Transverse colon (tissue), 4 donors: ENCODE measurements around the gene TTPAL. TPM values are rescaled to one million over a fixed set of nuclear protein-coding genes. Genes with fewer than 3 reads are reported as not detected.

Source experiments
- DNase-seq: peaks from one replicate; pipeline ENCODE4 v3.0.0-alpha.2; 2019
- H3K27ac ChIP-seq, 4 donors: fragments of 200-600 bp; sonication (generic); 2 replicates each; pipeline ENCODE4 v1.5.1; 2016 to 2018; ENCODE audit warnings: inconsistent platforms in 4 of 4
- H3K27me3 ChIP-seq: fragments of 200-600 bp; sonication (generic); 2 replicates; pipeline ENCODE4 v1.5.1; 2017; ENCODE audit warnings: inconsistent platforms
- H3K36me3 ChIP-seq, 4 donors: fragments of 200-600 bp; sonication (generic); 2 replicates each; pipeline ENCODE4 v1.5.1; 2017 to 2019; ENCODE audit warnings: inconsistent platforms in 4 of 4
- H3K4me1 ChIP-seq, 4 donors: fragments of 200-600 bp; sonication (generic); 2 replicates each; pipeline ENCODE4 v1.5.1; 2017 to 2020; ENCODE audit warnings: inconsistent platforms in 4 of 4
- H3K4me3 ChIP-seq, 4 donors: fragments of 200-600 bp; sonication (generic); 1 replicate in 1 of 4; 2 replicates in 3 of 4; pipeline versions ENCODE4 v1.5.1 to v1.6.1; 2017 to 2019; ENCODE audit warnings: inconsistent platforms in 4 of 4
- H3K9me3 ChIP-seq, 2 donors: fragments of 200-600 bp; sonication (generic); 2 replicates each; pipeline ENCODE4 v1.5.1; 2017 to 2019; ENCODE audit warnings: inconsistent platforms in 2 of 2
- CTCF ChIP-seq, 5 experiments: fragments of 200-600 bp in 3 of 5; fragments of 450-650 bp in 2 of 5; sonication (generic) in 3 of 5; IDR thresholded peaks; 1 replicate in 2 of 5; 2 replicates in 3 of 5; pipeline ENCODE4 v1.5.1; 2016 to 2017; ENCODE audit warnings: antibody characterized with exemption in 5 of 5, inconsistent platforms in 3 of 5, mild to moderate bottlenecking in 2 of 5, moderate library complexity in 1 of 5
- EP300 ChIP-seq: sonication (generic); formaldehyde crosslinking; IDR thresholded peaks from one replicate; pipeline ENCODE4 v1.6.1; 2017; ENCODE audit warnings: antibody characterized with exemption, low read depth
- POLR2A ChIP-seq: fragments of 450-650 bp; IDR thresholded peaks from one replicate; pipeline ENCODE4 v1.6.1; 2016; ENCODE audit warnings: antibody characterized with exemption, mild to moderate bottlenecking, moderate library complexity
- POLR2AphosphoS5 ChIP-seq, 3 donors: sonication (generic); formaldehyde crosslinking; IDR thresholded peaks; one replicate each; pipeline ENCODE4 v1.6.1; 2016; ENCODE audit warnings: antibody characterized with exemption in 3 of 3
- WGBS, 2 donors: methylation state at CpG; one replicate each; pipeline ENCODE4 v1.1.5; 2018; ENCODE audit warnings: low coverage in 1 of 2; 5-methylcytosine and 5-hydroxymethylcytosine counted together
- in situ Hi-C, 4 donors: fragments of 200-750 bp; cut with MboI; loops; one replicate each; pipeline versions ENCODE4 v1.15.0 to v1.15.1; 2017; ENCODE audit warnings: low sequenced_read_pairs in 3 of 4, low pct_ligation_motif_present in 1 of 4, low pct_unique_long_range_greater_than_20kb in 1 of 4
- intact Hi-C: fragments of 100-400 bp; cut with DNase I; formaldehyde crosslinking; loops from one replicate; pipeline ENCODE4 v1.15.1; 2023; ENCODE audit warnings: low total_unique reads
- total RNA-seq, 4 donors: library from RNA; depleted of rRNA; stranded (reverse); fragments of >200 nt; gene quantifications; one replicate each; pipeline ENCODE4 v1.1.0, GENCODE V29; 2016

TTPAL gene
- total RNA-seq, 4 donors from 2014 or later: 6.8 to 20.9 (median 9.2) TPM

DNA sequence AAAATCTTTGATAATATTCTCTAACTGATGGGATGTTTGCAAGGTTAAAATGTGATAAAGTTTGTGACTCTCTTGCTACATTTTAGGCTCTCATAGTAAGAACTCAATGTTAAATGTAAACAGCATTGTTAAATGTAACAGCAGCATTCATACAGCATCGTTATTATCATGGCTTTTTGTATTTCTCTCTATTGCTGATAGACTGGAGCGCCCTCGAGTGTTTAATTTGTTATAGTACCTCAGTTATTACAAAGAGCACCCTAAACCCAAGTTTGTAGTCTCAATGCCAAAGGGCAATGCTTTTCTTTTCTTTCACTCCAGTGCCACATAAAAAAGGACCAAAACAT lies 14.9 kb upstream of the TTPAL start:
- WGBS, 2 donors: 7 to 8% methylated on average over 3 of the region's 3 CpGs
- peak in 1 of 3 donors; percentile 7 for TF ChIP-seq POLR2AphosphoS5 (IDR thresholded peaks at IDR 0.05)
- peak; percentile 12 to 68 (median 43) for TF ChIP-seq CTCF (IDR thresholded peaks at IDR 0.05)
- TF ChIP-seq POLR2A: no peak
- no peak for TF ChIP-seq EP300
- H3K36me3 ChIP-seq: no peaks in the 10 kb centered on the region
- peaks cover 3 to 37% (median 18%) of the 10 kb centered on the region in 4 donors for H3K4me1 ChIP-seq
- H3K9me3 ChIP-seq: no peaks in the 10 kb centered on the region
- intact Hi-C loops (no loop called here), in situ Hi-C loops (loop anchor here (5.0 to 25.0 kb wide), 3 partner anchors 73 to 248 kb away; partner anchors contain the start of gene OSER1 (in 4 of the 4))
- no peak for DNase-seq
- no peak overlapping the region for H3K4me3 ChIP-seq
- no peaks in the 10 kb centered on the region for H3K27me3 ChIP-seq
- H3K27ac ChIP-seq: peak overlapping the region; percentile 64 to 82 (median 76)

DNA sequence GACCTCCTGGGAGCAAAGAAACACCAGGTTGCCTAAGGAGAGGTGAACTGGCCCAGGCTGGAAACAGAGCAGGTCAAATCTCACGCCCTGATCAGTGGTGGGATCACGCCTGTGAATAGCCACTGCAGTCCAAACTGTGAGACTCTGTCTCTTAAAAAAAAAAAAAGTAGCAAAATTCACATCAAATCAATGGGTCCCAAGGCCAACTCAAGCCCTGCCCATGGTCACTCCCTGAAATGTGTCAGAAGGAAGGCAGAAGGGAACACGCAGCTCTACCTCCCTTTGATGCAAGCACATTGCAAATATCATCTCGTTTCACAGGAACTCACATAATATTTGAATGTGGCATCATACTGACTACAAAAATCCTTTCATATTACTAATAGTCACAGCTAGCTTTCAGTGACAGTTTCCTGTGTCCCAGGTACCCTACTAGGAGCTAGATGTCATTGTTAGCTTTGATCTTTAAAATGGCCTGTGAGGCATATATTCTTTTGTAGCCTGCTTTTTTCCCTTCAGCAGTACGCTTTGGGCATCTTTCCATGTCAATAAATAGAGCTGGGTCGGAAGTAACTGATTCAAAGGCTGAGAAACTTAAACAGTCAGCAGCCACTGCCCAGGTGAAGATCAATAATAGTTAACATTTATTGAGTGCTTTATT lies 14.4 kb upstream of the TTPAL start:
- no peaks in the 10 kb centered on the region for H3K9me3 ChIP-seq
- intact Hi-C loops (no loop called here), in situ Hi-C loops (loop anchor here (5.0 to 25.0 kb wide), 3 partner anchors 74 to 249 kb away; partner anchors contain the start of gene OSER1 (in 4 of the 4))
- no peak for TF ChIP-seq CTCF (IDR thresholded peaks at IDR 0.05)
- no peak for TF ChIP-seq POLR2AphosphoS5 (IDR thresholded peaks at IDR 0.05)
- no peak for TF ChIP-seq EP300
- no peak for TF ChIP-seq POLR2A
- 50 to 60% methylated on average over 2 to 6 of the region's 6 CpGs for WGBS, 2 donors
- peak overlapping the region; percentile 64 to 82 (median 76) for H3K27ac ChIP-seq
- peak; percentile 25 for DNase-seq
- H3K4me1 ChIP-seq: peaks cover 3 to 37% (median 18%) of the 10 kb centered on the region in 4 donors
- H3K4me3 ChIP-seq: no peak overlapping the region
- H3K36me3 ChIP-seq: no peaks in the 10 kb centered on the region
- no peaks in the 10 kb centered on the region for H3K27me3 ChIP-seq

- intact Hi-C loops (no loop called here), in situ Hi-C loops (loop anchor here (5.0 to 25.0 kb wide), 3 partner anchors 74 to 249 kb away; partner anchors contain the start of gene OSER1 (in 4 of the 4))
- H3K4me3 ChIP-seq: no peak overlapping the region
- H3K4me1 ChIP-seq: peaks cover 3 to 36% (median 17%) of the 10 kb centered on the region in 4 donors
- H3K9me3 ChIP-seq: no peaks in the 10 kb centered on the region
- H3K27me3 ChIP-seq: no peaks in the 10 kb centered on the region
- no peak for DNase-seq
- no peaks in the 10 kb centered on the region for H3K36me3 ChIP-seq
- no peak for TF ChIP-seq POLR2A
- no peak for TF ChIP-seq EP300
- no peak for TF ChIP-seq CTCF (IDR thresholded peaks at IDR 0.05)
- TF ChIP-seq POLR2AphosphoS5 (IDR thresholded peaks at IDR 0.05): no peak
- WGBS, 2 donors: 44% methylated on average over 5 of the region's 5 CpGs; no CpG with 5 or more reads in 1 of the 2 donors
- peak overlapping the region; percentile 64 to 82 (median 76) for H3K27ac ChIP-seq
Observed at GRCh38 chr20:44461803-44462174, 13.9 kb upstream of the TTPAL start.

DNA sequence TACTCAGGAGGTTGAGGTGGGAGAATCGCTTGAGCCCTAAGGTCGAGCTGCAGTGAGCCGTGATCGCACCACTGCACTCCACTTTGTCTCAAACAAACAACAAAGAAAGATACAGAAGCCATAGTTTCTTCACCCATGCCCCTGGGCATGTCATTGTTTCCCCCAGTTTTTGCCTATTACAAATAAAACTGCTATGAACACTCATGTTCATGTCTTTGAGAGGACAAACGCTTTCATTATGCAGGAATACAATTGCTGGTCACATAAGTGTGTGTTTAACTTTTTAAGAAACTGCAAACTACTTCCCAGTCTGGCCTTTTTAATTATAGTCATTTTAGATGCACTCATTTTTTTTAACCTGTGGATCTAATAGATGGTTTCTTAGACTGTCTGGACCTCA lies 12.2 kb upstream of the TTPAL start:
- WGBS, 2 donors: 81 to 83% methylated on average over 5 of the region's 5 CpGs
- Histone ChIP-seq H3K36me3 (no peaks in the 10 kb centered on the region), H3K27me3 (no peaks in the 10 kb centered on the region), H3K9me3 (no peaks in the 10 kb centered on the region), H3K27ac (no peak overlapping the region), H3K4me3 (no peak overlapping the region), H3K4me1 (peaks cover 3 to 25% (median 13%) of the 10 kb centered on the region in 4 donors)
- intact Hi-C loops: no loop called here
- in situ Hi-C loops: loop anchor here (5.0 to 25.0 kb wide), 3 partner anchors 76 to 251 kb away; partner anchors contain the start of gene OSER1 (in 4 of the 4)
- TF ChIP-seq POLR2AphosphoS5 (IDR thresholded peaks at IDR 0.05) (no peak), EP300 (no peak), POLR2A (no peak), CTCF (IDR thresholded peaks at IDR 0.05) (no peak)
- DNase-seq: no peak
